22Rv1 (cell line): ENCODE data around the gene ESYT2.

ENCODE experiments used
- H3K27ac ChIP-seq: fragments of 450-650 bp; 2 replicates; pipeline ENCODE4 v1.5.1; 2017
- CTCF ChIP-seq: fragments of 450-650 bp; IDR thresholded peaks from 2 replicates; pipeline ENCODE4 v1.5.1; 2017; ENCODE audit warnings: mild to moderate bottlenecking
- ZFX ChIP-seq: fragments of 450-650 bp; IDR thresholded peaks from 2 replicates; pipeline ENCODE4 v1.6.1; 2017; ENCODE audit warnings: antibody characterized with exemption, borderline replicate concordance

The ESYT2 gene

DNA sequence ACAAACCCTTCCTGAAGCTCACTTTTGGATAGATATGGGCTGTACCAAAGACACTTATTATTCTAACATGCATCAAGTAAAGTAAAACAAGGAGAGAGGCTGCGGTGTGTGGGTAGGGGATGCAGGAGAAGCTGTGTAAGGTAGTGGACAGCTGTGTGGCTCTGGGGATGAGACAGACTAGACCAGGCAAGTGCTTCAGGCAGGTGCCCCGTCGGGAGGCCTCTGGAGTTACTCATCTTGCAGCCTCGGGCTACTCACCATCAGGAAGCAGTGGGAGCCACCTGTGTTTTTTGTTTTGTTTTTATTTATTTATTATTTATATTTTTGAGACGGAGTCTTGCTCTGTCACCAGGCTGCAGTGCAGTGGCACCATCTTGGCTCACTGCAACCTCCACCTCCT, 75.4 kb downstream of the ESYT2 start:
- H3K27ac ChIP-seq, result no peak overlapping the region
- TF ChIP-seq CTCF, result no peak
- no peak for TF ChIP-seq ZFX

DNA sequence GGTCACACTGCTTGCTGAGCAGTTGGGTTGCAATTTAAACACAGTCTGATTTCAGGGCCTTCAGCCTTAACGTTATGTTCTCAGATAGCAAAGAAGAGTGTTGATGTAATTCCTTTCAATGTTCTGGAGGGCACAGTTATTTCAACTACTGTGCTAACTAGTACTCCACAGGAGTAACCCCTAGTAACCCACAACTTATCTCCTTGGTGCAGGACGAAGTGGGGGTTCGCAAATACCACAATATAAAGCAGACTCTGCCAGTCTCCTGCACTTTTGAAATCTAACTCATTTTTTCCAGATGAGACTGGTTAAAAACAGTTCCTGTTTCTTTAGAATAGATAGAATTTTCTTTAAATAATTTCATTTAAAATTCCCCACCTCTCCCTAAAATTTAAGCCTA, 77.6 kb downstream of the ESYT2 start:
- TF ChIP-seq ZFX (no peak), CTCF (no peak)
- H3K27ac ChIP-seq, result no peak overlapping the region

GRCh38 chr7:158751199-158751598, 78.1 kb downstream of the ESYT2 start:
- TF ChIP-seq ZFX, result no peak
- no peak for TF ChIP-seq CTCF
- H3K27ac ChIP-seq, result no peak overlapping the region

- TF ChIP-seq CTCF (no peak), ZFX (no peak)
These were observed 78.6 kb downstream of the ESYT2 start for GRCh38 chr7:158750702-158751101.

DNA sequence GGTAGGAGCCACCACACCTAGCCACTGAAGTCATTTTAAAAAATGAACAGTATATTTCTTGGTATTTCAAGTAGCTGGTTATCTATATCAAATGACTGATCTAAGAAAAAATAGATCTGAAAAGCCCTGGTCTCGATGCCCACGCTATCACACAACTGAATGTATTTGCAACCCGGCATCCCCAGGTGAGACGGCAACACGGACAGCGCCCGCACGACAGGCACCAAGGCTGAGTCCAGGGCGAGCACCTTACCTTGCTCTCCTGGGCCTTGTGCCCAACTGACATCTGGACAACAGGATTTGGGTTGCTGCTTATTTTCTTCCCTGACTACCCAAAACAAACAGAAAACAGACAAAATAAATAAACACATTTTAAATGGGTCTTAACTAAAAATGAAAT, 79.9 kb downstream of the ESYT2 start:
- H3K27ac ChIP-seq, result no peak overlapping the region
- TF ChIP-seq ZFX (no peak), CTCF (no peak)

More at GRCh38 chr7:158750702-158751101, 78.6 kb downstream of the ESYT2 start:
- H3K27ac ChIP-seq, result no peak overlapping the region

DNA sequence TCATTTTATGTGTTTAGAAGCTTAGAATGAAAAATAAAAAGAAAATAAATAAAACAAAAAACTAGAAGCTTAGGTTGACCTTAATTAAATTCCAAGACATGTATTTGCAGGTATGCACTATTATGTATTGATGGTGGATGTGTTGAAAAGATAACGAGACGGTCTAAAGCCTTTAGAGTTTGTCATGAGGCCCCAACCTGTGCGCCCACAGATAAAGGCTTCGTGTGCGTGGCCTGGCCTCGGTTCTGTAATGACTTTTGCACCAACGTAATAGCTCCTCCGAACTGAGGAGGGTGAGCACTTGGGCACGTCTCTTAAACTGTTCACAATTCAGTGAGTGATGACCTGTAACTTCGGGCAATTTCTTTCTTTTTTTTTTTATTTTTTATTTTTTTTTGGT, 81.0 kb downstream of the ESYT2 start:
- TF ChIP-seq CTCF (no peak), ZFX (no peak)
- H3K27ac ChIP-seq, result no peak overlapping the region

GRCh38 chr7:158747408-158747807, 81.9 kb downstream of the ESYT2 start:
- no peak overlapping the region for H3K27ac ChIP-seq
- TF ChIP-seq ZFX, result no peak
- TF ChIP-seq CTCF, result no peak
